ENCODE measurements around the gene BET1L. TPM values are rescaled to one million over a fixed set of nuclear protein-coding genes. Genes with fewer than 3 reads are reported as not detected.

Gene BET1L
- polyA plus RNA-seq, 1 of the 3 experiments (the other 2 are of a cell fraction), result 56.9 TPM

GRCh38 chr11:218815-219593, 11.8 kb upstream of the BET1L start:
- Histone ChIP-seq H3K79me2 (ENCODE audit: insufficient read depth) (no peaks in the 10 kb centered on the region), H3K27me3 (ENCODE audit: insufficient read depth) (no peaks in the 10 kb centered on the region), H4K20me1 (ENCODE audit: insufficient read depth) (0 out of 2 replicates have a peak, but pooled peaks cover 2% of the 10 kb centered on the region), H3K4me1 (ENCODE audit: control insufficient read depth in 1 of 2, insufficient read depth in 2 of 2, low read depth in 1 of 2, low read length in 1 of 2) (no peaks in the 10 kb centered on the region), H3K9ac (no peak overlapping the region), H2AFZ (ENCODE audit: low read depth) (no peak overlapping the region), H3K4me3 (ENCODE audit: low read depth in 2 of 2, low read length in 1 of 2) (no peak overlapping the region), H3K27ac (ENCODE audit: low read depth in 2 of 2, low read length in 1 of 2) (no peak overlapping the region), H3F3A (replicated peaks; ENCODE audit: insufficient read depth) (peaks cover 15% of the 10 kb centered on the region), H3K9me3 (no peaks in the 10 kb centered on the region), H3K36me3 (replicated peaks in 1 of 2; ENCODE audit: control insufficient read depth in 1 of 2, insufficient read depth in 2 of 2, low read length in 1 of 2) (peaks cover 11 to 26% of the 10 kb centered on the region in 2 experiments), H3K9me2 (no peaks in the 10 kb centered on the region), H3K4me2 (no peak overlapping the region)
- ChIA-PET POLR2A (no interaction called here), CTCF (no interaction called here)
- WGBS (ENCODE audit: low lambda C conversion rate), result 88% methylated on average over 24 of the region's 29 CpGs
- no peak for TF ChIP-seq TAF1 (IDR thresholded peaks at IDR 0.05; ENCODE audit: borderline replicate concordance, low read depth, low read length)
- TF ChIP-seq, protein P1, sequence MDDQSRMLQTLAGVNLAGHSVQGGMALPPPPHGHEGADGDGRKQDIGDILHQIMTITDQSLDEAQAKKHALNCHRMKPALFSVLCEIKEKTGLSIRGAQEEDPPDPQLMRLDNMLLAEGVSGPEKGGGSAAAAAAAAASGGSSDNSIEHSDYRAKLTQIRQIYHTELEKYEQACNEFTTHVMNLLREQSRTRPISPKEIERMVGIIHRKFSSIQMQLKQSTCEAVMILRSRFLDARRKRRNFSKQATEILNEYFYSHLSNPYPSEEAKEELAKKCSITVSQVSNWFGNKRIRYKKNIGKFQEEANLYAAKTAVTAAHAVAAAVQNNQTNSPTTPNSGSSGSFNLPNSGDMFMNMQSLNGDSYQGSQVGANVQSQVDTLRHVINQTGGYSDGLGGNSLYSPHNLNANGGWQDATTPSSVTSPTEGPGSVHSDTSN (IDR thresholded peaks at IDR 0.05), result no peak
- TF ChIP-seq, protein P2, sequence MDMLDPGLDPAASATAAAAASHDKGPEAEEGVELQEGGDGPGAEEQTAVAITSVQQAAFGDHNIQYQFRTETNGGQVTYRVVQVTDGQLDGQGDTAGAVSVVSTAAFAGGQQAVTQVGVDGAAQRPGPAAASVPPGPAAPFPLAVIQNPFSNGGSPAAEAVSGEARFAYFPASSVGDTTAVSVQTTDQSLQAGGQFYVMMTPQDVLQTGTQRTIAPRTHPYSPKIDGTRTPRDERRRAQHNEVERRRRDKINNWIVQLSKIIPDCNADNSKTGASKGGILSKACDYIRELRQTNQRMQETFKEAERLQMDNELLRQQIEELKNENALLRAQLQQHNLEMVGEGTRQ (IDR thresholded peaks at IDR 0.05; ENCODE audit: borderline replicate concordance, low read depth, low read length), result no peak
- TF ChIP-seq, protein P3, sequence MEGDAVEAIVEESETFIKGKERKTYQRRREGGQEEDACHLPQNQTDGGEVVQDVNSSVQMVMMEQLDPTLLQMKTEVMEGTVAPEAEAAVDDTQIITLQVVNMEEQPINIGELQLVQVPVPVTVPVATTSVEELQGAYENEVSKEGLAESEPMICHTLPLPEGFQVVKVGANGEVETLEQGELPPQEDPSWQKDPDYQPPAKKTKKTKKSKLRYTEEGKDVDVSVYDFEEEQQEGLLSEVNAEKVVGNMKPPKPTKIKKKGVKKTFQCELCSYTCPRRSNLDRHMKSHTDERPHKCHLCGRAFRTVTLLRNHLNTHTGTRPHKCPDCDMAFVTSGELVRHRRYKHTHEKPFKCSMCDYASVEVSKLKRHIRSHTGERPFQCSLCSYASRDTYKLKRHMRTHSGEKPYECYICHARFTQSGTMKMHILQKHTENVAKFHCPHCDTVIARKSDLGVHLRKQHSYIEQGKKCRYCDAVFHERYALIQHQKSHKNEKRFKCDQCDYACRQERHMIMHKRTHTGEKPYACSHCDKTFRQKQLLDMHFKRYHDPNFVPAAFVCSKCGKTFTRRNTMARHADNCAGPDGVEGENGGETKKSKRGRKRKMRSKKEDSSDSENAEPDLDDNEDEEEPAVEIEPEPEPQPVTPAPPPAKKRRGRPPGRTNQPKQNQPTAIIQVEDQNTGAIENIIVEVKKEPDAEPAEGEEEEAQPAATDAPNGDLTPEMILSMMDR (IDR thresholded peaks at IDR 0.05), result no peak
- TF ChIP-seq SMC3 (IDR thresholded peaks at IDR 0.05; ENCODE audit: low read depth, low read length), result no peak
- TF ChIP-seq ZBTB33 (IDR thresholded peaks at IDR 0.05; ENCODE audit: borderline replicate concordance, low read depth), result no peak
- DNase-seq, result no peak

DNA sequence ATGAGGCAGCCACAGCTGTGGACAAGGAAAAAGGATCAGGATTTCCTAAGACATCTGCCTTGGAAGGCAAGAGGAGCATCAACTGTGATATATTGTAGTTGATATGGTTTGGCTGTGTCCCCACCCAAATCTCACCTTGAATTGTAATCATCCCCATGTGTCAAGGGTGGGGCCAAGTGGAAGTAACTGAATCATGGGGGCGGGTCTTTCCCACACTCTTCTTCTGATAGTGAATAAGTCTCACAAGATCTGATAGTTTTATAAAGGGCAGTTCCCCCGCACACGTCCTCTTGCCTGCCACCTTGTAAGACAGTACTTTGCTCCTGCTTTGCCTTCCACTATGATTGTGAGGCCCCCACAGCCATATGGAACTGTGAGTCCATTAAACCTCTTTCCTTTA, 10.5 kb upstream of the BET1L start:
- 0 out of 2 replicates have a peak, but pooled peaks cover 2% of the 10 kb centered on the region for H4K20me1 ChIP-seq (ENCODE audit: insufficient read depth)
- no peaks in the 10 kb centered on the region; the same call in 1 of the 2 replicates for H3K79me2 ChIP-seq (ENCODE audit: insufficient read depth)
- no peaks in the 10 kb centered on the region for H3K9me3 ChIP-seq
- H3K9me2 ChIP-seq, result no peaks in the 10 kb centered on the region
- H3K27me3 ChIP-seq (ENCODE audit: insufficient read depth), result no peaks in the 10 kb centered on the region
- no peak overlapping the region for H2AFZ ChIP-seq (ENCODE audit: low read depth)
- no peak for DNase-seq
- no peak overlapping the region for H3K9ac ChIP-seq
- no peak overlapping the region for H3K4me2 ChIP-seq
- H3K4me1 ChIP-seq (ENCODE audit: control insufficient read depth in 1 of 2, insufficient read depth in 2 of 2, low read depth in 1 of 2, low read length in 1 of 2), result no peaks in the 10 kb centered on the region
- peaks cover 16 to 37% of the 10 kb centered on the region in 2 experiments for H3K36me3 ChIP-seq (replicated peaks in 1 of 2; ENCODE audit: control insufficient read depth in 1 of 2, insufficient read depth in 2 of 2, low read length in 1 of 2)
- ChIA-PET POLR2A (no interaction called here), CTCF (interaction anchor here (1.4 kb wide), 1 partner anchor 147 kb away, joined by 3 read pairs; no protein-coding TSS in a partner anchor)
- TF ChIP-seq TEAD4 (IDR thresholded peaks at IDR 0.05; ENCODE audit: borderline replicate concordance, insufficient read depth), result no peak
- no peak for TF ChIP-seq TAF1 (IDR thresholded peaks at IDR 0.05; ENCODE audit: borderline replicate concordance, low read depth, low read length)
- no peak for TF ChIP-seq SIN3A (IDR thresholded peaks at IDR 0.05; ENCODE audit: borderline replicate concordance, low read depth, low read length)
- no peak for TF ChIP-seq TCF12 (IDR thresholded peaks at IDR 0.05)
- TF ChIP-seq RXRA (IDR thresholded peaks at IDR 0.05; ENCODE audit: borderline replicate concordance, low read depth), result no peak
- TF ChIP-seq FOXJ3 (CRISPR knock-in tag; IDR thresholded peaks at IDR 0.05), result no peak
- TF ChIP-seq USF1 (IDR thresholded peaks at IDR 0.05; ENCODE audit: borderline replicate concordance, low read depth), result no peak
- TF ChIP-seq SMC3 (IDR thresholded peaks at IDR 0.05; ENCODE audit: low read depth, low read length), result no peak
- no peak for TF ChIP-seq GATA2 (CRISPR knock-in tag; IDR thresholded peaks at IDR 0.05)
- TF ChIP-seq MAX (IDR thresholded peaks at IDR 0.05; ENCODE audit: low read depth), result no peak
- TF ChIP-seq POLR2AphosphoS5 (IDR thresholded peaks at IDR 0.05; ENCODE audit: low read depth, low read length), result no peak
- no peak for TF ChIP-seq EZH2phosphoT487 (IDR thresholded peaks at IDR 0.05; ENCODE audit: borderline replicate concordance, low read depth)
- H3F3A ChIP-seq (replicated peaks; ENCODE audit: insufficient read depth), result peaks cover 15% of the 10 kb centered on the region
- 94% methylated on average over 3 of the region's 3 CpGs for WGBS (ENCODE audit: low lambda C conversion rate)
- H3K27ac ChIP-seq (ENCODE audit: low read depth in 2 of 2, low read length in 1 of 2), result no peak overlapping the region
- no peak overlapping the region for H3K4me3 ChIP-seq (ENCODE audit: low read depth in 2 of 2, low read length in 1 of 2)
